ENCODE measurements around the gene MTF2. TPM values are rescaled to one million over a fixed set of nuclear protein-coding genes. Genes with fewer than 3 reads are reported as not detected.

The MTF2 gene
- total RNA-seq, 3 donors from 2014 or later, result 37.4 to 42.7 (median 42.3) TPM

DNA sequence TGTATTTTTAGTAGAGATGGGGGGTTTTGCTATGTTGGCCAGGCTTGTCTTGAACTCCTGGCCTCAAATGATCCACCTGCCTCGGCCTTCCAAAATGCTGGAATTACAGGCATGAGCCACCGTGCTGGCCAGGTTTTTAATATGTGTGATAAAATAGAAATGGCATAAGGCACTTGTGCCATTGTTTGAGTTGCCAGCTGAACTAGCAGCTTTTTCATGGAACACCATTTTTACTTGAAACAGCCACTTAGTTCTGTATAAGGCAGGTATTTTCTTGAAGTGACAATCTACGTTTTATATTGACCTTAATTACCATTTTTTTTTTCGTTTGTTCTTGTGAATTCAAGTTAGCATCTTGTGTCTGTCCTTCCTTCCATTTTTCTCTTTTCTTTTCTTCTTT, 28.3 kb downstream of the MTF2 start:
- Mint-ChIP-seq H3K36me3 (ENCODE audit: insufficient read depth) (peaks cover 47% of the 10 kb centered on the region), H3K27me3 (ENCODE audit: low read depth) (no peaks in the 10 kb centered on the region), H3K4me1 (ENCODE audit: low read depth) (peaks cover 36% of the 10 kb centered on the region), H3K9me3 (peaks cover 13% of the 10 kb centered on the region), H3K4me3 (no peak overlapping the region)
- no peak for DNase-seq
- no peak for ATAC-seq

DNA sequence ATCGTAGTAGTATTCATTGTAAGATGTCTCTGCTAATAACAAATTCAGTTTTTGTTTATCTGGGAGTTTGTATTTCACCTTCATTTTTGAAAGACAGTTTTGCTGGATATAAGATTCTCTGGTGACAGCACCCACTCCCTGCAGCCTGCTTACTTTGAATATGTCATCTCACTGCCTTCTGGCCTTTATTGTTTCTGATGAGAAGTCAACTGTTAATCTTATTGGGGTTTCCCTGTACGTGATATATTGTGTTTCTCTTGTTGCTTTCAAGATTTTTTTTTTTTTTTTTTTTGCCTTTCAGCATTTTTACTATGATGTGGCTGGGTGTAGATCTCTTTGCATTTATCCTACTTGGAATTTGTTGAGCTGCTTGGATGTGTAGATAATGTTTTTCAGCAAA, 29.3 kb downstream of the MTF2 start:
- H3K9me3 Mint-ChIP-seq, result peaks cover 13% of the 10 kb centered on the region
- peaks cover 48% of the 10 kb centered on the region for H3K36me3 Mint-ChIP-seq (ENCODE audit: insufficient read depth)
- H3K27me3 Mint-ChIP-seq (ENCODE audit: low read depth), result no peaks in the 10 kb centered on the region
- H3K4me1 Mint-ChIP-seq (ENCODE audit: low read depth), result peaks cover 33% of the 10 kb centered on the region
- no peak overlapping the region for H3K4me3 Mint-ChIP-seq
- ATAC-seq (no peak), DNase-seq (no peak)

DNA sequence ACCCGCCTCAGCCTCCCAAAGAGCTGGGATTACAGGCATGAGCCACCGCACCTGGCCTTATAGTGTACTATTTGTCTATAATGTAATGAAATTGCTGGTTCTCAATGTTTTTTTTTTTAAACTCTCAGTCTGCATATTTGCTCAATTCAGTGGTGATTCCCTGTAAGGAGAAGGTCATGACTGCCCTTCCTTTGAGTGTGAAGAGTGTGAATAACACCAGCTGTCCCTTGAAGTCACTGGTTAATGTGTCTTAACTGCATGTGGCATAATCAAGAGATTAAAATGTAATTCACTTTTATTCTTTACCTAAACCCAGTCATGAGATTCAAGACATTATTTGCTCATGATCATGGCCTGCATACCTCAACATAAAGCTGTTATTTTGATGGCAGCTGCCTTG, 30.5 kb downstream of the MTF2 start:
- no peak for DNase-seq
- no peak overlapping the region for H3K4me3 Mint-ChIP-seq
- no peak for ATAC-seq
- H3K27me3 Mint-ChIP-seq (ENCODE audit: low read depth), result no peaks in the 10 kb centered on the region
- H3K4me1 Mint-ChIP-seq (ENCODE audit: low read depth), result peaks cover 31% of the 10 kb centered on the region
- H3K36me3 Mint-ChIP-seq (ENCODE audit: insufficient read depth), result peaks cover 46% of the 10 kb centered on the region
- H3K9me3 Mint-ChIP-seq, result peaks cover 13% of the 10 kb centered on the region

DNA sequence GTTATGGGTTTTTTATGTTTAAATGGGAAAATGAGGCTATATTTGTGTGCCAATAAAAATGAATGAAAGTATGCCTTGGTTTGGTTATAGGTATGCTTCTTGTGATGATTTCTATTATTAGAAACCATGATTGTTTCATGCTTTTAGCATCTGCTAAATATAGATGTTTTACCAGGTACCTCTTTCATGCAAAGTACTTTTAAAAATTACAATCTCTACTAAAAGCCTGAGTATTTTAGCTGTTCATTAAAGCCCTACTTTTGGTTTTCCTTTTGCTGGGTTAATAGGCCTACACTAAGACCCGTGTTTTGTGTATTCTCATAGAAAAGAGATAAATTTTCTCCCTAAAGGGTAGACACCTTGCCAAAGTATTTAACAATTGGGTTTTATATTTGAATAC, 32.0 kb downstream of the MTF2 start:
- no peak overlapping the region for H3K4me3 Mint-ChIP-seq

DNA sequence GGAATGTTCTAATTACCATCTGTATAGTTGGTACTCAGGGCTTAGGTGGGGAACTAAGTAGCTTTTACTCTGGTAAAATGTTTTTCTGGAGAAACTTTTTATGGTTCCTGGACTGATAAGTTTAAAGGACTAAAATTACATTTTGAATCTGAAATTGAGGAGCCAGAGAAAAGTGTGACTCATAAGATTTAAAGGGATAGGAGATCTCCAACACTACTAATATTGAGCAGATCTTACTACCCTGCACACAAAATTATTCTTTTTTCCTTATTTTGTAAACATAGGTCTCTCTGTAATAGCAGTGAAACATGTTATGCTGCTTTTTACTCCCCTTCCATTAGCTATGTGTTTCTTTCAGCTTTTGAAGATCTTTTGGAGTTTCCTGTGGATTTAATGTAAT, 32.5 kb downstream of the MTF2 start:
- peaks cover 43% of the 10 kb centered on the region for H3K36me3 Mint-ChIP-seq (ENCODE audit: insufficient read depth)
- no peaks in the 10 kb centered on the region for H3K27me3 Mint-ChIP-seq (ENCODE audit: low read depth)
- no peak overlapping the region for H3K4me3 Mint-ChIP-seq
- no peak for ATAC-seq
- H3K9me3 Mint-ChIP-seq, result peaks cover 13% of the 10 kb centered on the region
- peaks cover 26% of the 10 kb centered on the region for H3K4me1 Mint-ChIP-seq (ENCODE audit: low read depth)
- no peak for DNase-seq

More for the DNA sequence above, 32.0 kb downstream of the MTF2 start:
- Mint-ChIP-seq H3K27me3 (ENCODE audit: low read depth) (no peaks in the 10 kb centered on the region), H3K4me1 (ENCODE audit: low read depth) (peaks cover 26% of the 10 kb centered on the region), H3K36me3 (ENCODE audit: insufficient read depth) (peaks cover 40% of the 10 kb centered on the region), H3K9me3 (peaks cover 13% of the 10 kb centered on the region)
- ATAC-seq, result no peak
- DNase-seq, result no peak

DNA sequence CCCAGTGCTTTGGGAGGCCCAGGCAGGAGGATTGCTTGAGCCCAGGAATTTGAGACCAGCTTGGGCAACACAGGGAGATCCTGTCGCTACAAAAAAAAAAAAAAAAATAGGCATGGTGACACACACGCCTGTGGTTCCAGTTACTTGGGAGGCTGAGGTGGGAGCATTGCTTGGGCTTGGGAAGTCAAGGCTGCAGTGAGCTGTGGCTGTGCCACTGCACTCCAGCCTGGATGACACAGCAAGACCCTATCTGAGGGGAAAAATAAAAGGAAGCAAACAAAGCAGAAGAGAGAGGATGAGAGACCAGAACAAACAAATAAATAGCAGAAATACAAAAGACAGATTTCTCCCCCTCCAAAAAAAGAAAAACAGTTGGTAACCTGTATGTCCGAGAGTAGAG, 34.0 kb downstream of the MTF2 start:
- Mint-ChIP-seq H3K36me3 (ENCODE audit: insufficient read depth) (peaks cover 33% of the 10 kb centered on the region), H3K27me3 (ENCODE audit: low read depth) (no peaks in the 10 kb centered on the region), H3K9me3 (peaks cover 5% of the 10 kb centered on the region), H3K4me1 (ENCODE audit: low read depth) (peaks cover 23% of the 10 kb centered on the region), H3K4me3 (no peak overlapping the region)
- ATAC-seq (no peak), DNase-seq (no peak)

DNA sequence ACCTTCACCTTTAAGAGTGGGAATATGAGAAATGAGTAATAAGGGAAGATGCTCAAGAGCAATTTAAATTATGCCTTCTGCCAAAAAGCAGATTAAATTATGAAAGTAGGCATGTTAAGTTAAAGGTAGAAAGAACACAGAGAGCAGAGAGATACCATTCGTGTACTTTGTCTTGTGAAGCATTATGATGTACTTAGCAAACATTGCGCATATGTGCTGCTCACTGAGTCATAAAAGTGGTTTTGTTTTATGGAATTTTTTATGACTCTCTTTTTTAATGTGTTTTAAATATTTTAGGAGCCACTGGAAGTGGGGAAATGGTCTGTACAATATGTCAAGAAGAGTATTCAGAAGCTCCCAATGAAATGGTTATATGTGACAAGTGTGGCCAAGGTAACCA, 35.3 kb downstream of the MTF2 start:
- H3K9me3 Mint-ChIP-seq, result no peaks in the 10 kb centered on the region
- no peaks in the 10 kb centered on the region for H3K27me3 Mint-ChIP-seq (ENCODE audit: low read depth)
- ATAC-seq (no peak), DNase-seq (no peak)
- H3K36me3 Mint-ChIP-seq (ENCODE audit: insufficient read depth), result peaks cover 29% of the 10 kb centered on the region
- H3K4me3 Mint-ChIP-seq, result no peak overlapping the region
- peaks cover 17% of the 10 kb centered on the region for H3K4me1 Mint-ChIP-seq (ENCODE audit: low read depth)

DNA sequence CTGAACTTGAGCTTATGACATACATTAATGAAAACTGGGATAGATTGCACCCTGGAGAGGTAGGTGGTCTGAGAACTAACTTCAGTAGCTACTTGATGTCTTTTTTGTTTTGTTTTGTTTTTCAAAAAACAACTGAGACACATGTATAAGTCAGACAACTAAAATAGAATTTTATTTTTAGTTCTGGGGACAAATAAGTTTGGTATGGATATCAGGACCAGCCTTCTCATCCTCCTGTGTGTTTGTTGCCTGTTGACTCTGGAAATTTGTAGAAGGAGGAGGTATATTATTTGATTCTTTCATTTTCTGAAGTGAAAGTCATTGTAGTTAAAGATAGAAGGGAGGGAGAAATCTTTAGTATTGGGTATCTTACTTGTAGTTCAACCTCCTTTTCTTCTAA, 41.5 kb downstream of the MTF2 start:
- H3K27me3 Mint-ChIP-seq (ENCODE audit: low read depth), result no peaks in the 10 kb centered on the region
- no peak for DNase-seq
- H3K4me3 Mint-ChIP-seq, result no peak overlapping the region
- no peak for ATAC-seq
- H3K36me3 Mint-ChIP-seq (ENCODE audit: insufficient read depth), result peaks cover 39% of the 10 kb centered on the region
- H3K4me1 Mint-ChIP-seq (ENCODE audit: low read depth), result peaks cover 5% of the 10 kb centered on the region
- H3K9me3 Mint-ChIP-seq, result no peaks in the 10 kb centered on the region

DNA sequence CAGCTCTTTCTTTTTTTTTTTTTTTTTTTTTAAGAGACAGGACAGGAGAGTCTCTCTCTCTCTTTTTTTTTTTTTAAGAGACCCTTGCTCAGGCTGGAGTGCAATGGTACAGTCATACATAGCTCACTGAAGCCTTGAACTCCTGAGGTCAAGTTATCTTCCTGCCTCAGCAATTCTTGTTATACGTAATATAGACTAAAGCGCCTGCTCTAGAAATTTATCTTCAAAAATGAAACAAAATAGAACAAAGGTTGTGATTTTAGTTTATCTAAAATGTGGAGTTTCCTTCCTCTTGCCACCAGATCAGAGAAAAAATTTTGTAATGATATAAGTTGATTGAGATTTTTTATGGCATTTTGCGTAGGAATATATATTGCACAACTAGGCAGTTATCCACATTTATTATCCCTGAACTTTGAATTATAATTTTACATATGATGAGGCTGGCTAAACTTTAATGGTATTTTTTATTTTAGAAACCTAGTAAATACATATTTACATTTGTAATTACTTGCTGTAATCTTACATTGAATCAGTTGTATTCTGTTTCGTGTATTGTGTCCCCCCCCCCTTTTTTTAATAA, 44.2 kb downstream of the MTF2 start:
- Mint-ChIP-seq H3K4me3 (no peak overlapping the region), H3K27me3 (ENCODE audit: low read depth) (no peaks in the 10 kb centered on the region), H3K36me3 (ENCODE audit: insufficient read depth) (peaks cover 33% of the 10 kb centered on the region), H3K9me3 (no peaks in the 10 kb centered on the region), H3K4me1 (ENCODE audit: low read depth) (peaks cover 5% of the 10 kb centered on the region)
- ATAC-seq, result no peak
- no peak for DNase-seq

DNA sequence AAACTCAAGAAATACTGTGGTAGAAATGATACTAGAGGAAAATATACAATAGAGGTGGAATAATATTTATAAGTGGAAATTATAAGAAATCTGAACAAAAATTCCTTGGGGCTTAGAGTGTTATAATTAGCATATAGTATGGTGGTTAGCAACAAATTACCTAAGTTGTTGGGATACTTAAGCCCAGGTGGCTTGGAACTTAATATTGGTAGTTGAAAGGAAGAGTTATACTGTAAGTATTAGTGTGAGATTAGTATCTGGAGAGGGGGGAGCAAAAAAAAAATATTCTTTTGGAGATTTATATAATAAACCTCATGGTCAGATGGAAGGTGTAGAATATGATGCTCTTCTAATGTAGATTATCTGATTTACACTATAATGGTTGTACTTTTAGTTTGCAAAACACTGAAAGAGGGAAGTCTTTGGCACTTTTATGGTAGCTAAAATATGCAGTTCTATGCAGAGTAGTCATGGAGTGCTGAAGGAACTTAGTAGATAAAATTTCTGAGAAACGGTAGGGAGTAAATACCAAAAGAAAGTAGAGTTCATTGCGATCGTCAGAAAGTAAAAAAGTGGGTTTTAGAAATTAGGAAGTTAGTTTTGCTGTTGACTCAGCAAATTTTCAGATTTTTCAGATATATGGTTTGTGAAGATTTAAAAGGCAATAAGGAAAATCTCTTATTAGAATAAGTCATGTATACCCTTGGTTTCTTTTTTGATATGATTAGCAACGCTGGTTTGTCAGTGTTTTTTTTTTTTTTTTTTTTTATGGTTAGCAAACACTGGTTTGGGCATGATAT, 45.7 kb downstream of the MTF2 start:
- Mint-ChIP-seq H3K27me3 (ENCODE audit: low read depth) (no peaks in the 10 kb centered on the region), H3K9me3 (no peaks in the 10 kb centered on the region), H3K4me3 (no peak overlapping the region), H3K4me1 (ENCODE audit: low read depth) (peaks cover 5% of the 10 kb centered on the region), H3K36me3 (ENCODE audit: insufficient read depth) (peaks cover 33% of the 10 kb centered on the region)
- ATAC-seq, result no peak
- no peak for DNase-seq

DNA sequence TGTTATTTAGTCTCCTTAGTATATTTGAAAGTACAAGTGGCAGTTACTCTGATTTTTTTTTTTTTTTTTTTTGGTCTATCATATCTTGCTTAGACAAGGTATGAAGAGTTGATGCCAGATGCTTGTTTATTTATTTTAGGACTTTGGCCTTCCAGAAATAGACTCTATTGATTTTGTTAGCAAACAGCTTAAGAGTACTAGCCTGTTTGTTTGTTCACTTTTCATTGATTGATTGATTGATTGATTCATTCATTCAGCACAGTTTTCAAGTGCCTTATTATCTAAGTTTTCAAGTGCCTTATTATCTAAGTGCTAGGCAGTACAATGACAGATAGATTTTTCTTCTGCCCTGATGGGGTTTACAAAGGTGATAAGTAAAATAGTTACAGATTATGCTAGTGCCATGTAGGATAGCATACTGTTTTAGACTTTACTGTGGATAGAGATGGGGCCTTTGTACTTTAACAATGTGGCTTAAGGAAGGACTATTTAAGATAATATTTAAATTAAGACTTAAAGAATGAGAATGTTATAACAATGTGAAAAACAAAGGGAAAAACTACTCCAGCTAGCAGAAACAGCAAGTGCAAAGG, 50.5 kb downstream of the MTF2 start:
- Mint-ChIP-seq H3K4me3 (no peak overlapping the region), H3K36me3 (ENCODE audit: insufficient read depth) (peaks cover 16% of the 10 kb centered on the region), H3K9me3 (no peaks in the 10 kb centered on the region), H3K27me3 (ENCODE audit: low read depth) (no peaks in the 10 kb centered on the region), H3K4me1 (ENCODE audit: low read depth) (peaks cover 3% of the 10 kb centered on the region)
- DNase-seq (no peak), ATAC-seq (no peak)

DNA sequence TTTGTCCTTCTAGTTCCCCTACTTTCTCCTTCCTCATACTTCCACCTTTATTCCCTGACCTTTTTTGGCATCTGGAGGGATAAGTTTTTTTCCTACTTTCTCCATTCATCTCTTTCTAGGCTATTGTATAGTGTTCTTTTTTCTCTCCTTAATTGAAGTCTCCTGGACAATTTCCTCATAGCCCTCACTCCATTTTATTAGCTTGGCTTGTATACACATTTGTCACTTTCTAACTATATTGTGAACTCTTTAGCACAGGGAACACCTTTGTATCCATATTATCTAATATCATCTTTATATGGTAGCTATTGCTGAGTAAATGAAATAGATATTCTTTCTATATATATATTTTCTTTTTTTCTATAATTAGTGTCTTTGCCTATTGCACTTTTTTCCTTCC, 53.6 kb downstream of the MTF2 start:
- DNase-seq, result no peak
- no peak for ATAC-seq
- Mint-ChIP-seq H3K4me3 (no peak overlapping the region), H3K27me3 (ENCODE audit: low read depth) (no peaks in the 10 kb centered on the region), H3K9me3 (no peaks in the 10 kb centered on the region), H3K36me3 (ENCODE audit: insufficient read depth) (peaks cover 18% of the 10 kb centered on the region), H3K4me1 (ENCODE audit: low read depth) (no peaks in the 10 kb centered on the region)

DNA sequence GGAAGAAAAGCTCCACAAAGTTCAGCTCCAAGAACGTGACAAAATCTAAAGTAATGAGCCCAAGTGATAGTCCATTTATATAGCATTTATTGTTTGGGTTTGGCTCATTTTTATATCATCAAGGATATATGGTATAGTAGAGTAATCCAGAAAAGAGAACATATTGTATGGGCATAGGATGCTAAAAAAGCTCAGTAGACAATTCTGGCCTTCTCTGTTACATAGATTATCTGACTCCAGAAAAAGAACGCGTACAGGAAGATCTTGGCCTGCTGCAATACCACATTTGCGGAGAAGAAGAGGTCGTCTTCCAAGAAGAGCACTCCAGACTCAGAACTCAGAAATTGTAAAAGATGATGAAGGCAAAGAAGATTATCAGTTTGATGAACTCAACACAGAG, 57.4 kb downstream of the MTF2 start:
- ATAC-seq (no peak), DNase-seq (no peak)
- H3K9me3 Mint-ChIP-seq, result no peaks in the 10 kb centered on the region
- no peaks in the 10 kb centered on the region for H3K4me1 Mint-ChIP-seq (ENCODE audit: low read depth)
- H3K4me3 Mint-ChIP-seq, result no peak overlapping the region
- H3K27me3 Mint-ChIP-seq (ENCODE audit: low read depth), result no peaks in the 10 kb centered on the region
- peaks cover 17% of the 10 kb centered on the region for H3K36me3 Mint-ChIP-seq (ENCODE audit: insufficient read depth)

DNA sequence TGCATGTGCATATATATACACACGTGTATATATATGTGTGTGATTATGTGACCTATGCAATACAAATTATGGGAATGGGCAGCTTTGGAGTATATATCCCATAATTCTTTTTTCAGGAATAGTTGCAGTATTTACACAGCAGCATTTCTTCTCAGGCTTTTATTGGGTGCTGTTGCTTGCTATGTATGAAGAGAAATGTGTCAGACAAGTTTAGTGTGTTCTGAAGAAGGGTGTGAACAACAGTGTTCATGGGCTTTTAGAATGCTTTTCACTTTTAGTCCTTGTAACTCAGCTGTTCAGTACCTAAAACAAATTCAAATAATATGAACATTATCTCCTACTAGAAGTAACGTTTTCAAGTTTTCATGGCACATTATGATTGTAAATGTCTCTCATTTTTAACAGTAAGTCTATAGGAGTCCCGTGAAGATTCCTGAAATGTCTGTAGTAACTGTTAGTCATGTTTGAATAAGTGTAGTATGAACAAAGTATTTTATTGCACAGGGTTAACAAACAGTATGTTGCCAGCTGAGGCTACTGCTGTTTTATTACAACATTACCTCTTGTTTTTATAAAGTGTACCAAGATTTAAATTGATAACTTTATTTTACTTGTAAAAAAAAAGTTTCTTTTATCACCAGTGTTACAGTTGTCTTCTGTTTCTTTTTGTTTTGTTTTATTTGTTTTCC, 58.7 kb downstream of the MTF2 start:
- Mint-ChIP-seq H3K9me3 (no peaks in the 10 kb centered on the region), H3K27me3 (ENCODE audit: low read depth) (no peaks in the 10 kb centered on the region), H3K4me3 (no peak overlapping the region), H3K4me1 (ENCODE audit: low read depth) (no peaks in the 10 kb centered on the region), H3K36me3 (ENCODE audit: insufficient read depth) (peaks cover 20% of the 10 kb centered on the region)
- ATAC-seq (no peak), DNase-seq (no peak)
